ENCODE data around the gene TRIO.

Gene TRIO

GRCh38 chr5:14440223-14440581 lies 297.1 kb downstream of the TRIO start:
- no peaks in the 10 kb centered on the region for H3K9me3 ChIP-seq (ENCODE audit: control insufficient read depth, insufficient read depth, low read length)
- peaks cover 6% of the 10 kb centered on the region for H3K4me1 ChIP-seq (ENCODE audit: insufficient read depth, low read length)
- no peak overlapping the region for H3K9ac ChIP-seq (ENCODE audit: low read depth, low read length)
- no peaks in the 10 kb centered on the region; the same call in 1 of the 2 replicates for H3K36me3 ChIP-seq (ENCODE audit: insufficient read depth, low read length)

- Histone ChIP-seq H3K9ac (ENCODE audit: low read depth, low read length) (no peak overlapping the region), H3K36me3 (ENCODE audit: insufficient read depth, low read length) (no peaks in the 10 kb centered on the region; the same call in 1 of the 2 replicates), H3K4me1 (ENCODE audit: insufficient read depth, low read length) (peaks cover 12% of the 10 kb centered on the region)
Observed at GRCh38 chr5:14440582-14441431, 297.7 kb downstream of the TRIO start.

GRCh38 chr5:14441641-14442040 lies 298.5 kb downstream of the TRIO start:
- Histone ChIP-seq H3K4me1 (ENCODE audit: insufficient read depth, low read length) (peaks cover 21% of the 10 kb centered on the region), H3K9ac (ENCODE audit: low read depth, low read length) (no peak overlapping the region), H3K9me3 (ENCODE audit: control insufficient read depth, insufficient read depth, low read length) (no peaks in the 10 kb centered on the region), H3K36me3 (ENCODE audit: insufficient read depth, low read length) (no peaks in the 10 kb centered on the region; the same call in 1 of the 2 replicates)

More at GRCh38 chr5:14440582-14441431, 297.7 kb downstream of the TRIO start:
- H3K9me3 ChIP-seq (ENCODE audit: control insufficient read depth, insufficient read depth, low read length): no peaks in the 10 kb centered on the region

- H3K36me3 ChIP-seq (ENCODE audit: insufficient read depth, low read length): no peaks in the 10 kb centered on the region; the same call in 1 of the 2 replicates
- H3K4me1 ChIP-seq (ENCODE audit: insufficient read depth, low read length): peaks cover 21% of the 10 kb centered on the region
- no peak overlapping the region for H3K9ac ChIP-seq (ENCODE audit: low read depth, low read length)
Observed at GRCh38 chr5:14442536-14442935, 299.4 kb downstream of the TRIO start.

GRCh38 chr5:14443671-14444093 lies 300.5 kb downstream of the TRIO start:
- Histone ChIP-seq H3K9ac (ENCODE audit: low read depth, low read length) (no peak overlapping the region), H3K36me3 (ENCODE audit: insufficient read depth, low read length) (no peaks in the 10 kb centered on the region; the same call in 1 of the 2 replicates), H3K4me1 (ENCODE audit: insufficient read depth, low read length) (peaks cover 21% of the 10 kb centered on the region), H3K9me3 (ENCODE audit: control insufficient read depth, insufficient read depth, low read length) (no peaks in the 10 kb centered on the region)

More at GRCh38 chr5:14442536-14442935, 299.4 kb downstream of the TRIO start:
- no peaks in the 10 kb centered on the region for H3K9me3 ChIP-seq (ENCODE audit: control insufficient read depth, insufficient read depth, low read length)

- H3K9me3 ChIP-seq (ENCODE audit: control insufficient read depth, insufficient read depth, low read length): no peaks in the 10 kb centered on the region
- peaks cover 21% of the 10 kb centered on the region for H3K4me1 ChIP-seq (ENCODE audit: insufficient read depth, low read length)
- peaks cover under 1% of the 10 kb centered on the region; the same call in 1 of the 2 replicates for H3K36me3 ChIP-seq (ENCODE audit: insufficient read depth, low read length)
- H3K9ac ChIP-seq (ENCODE audit: low read depth, low read length): no peak overlapping the region
Observed at GRCh38 chr5:14444161-14444560, 301.0 kb downstream of the TRIO start.

- Histone ChIP-seq H3K36me3 (ENCODE audit: insufficient read depth, low read length) (peaks cover 5% of the 10 kb centered on the region; the same call in 1 of the 2 replicates), H3K9me3 (ENCODE audit: control insufficient read depth, insufficient read depth, low read length) (no peaks in the 10 kb centered on the region), H3K9ac (ENCODE audit: low read depth, low read length) (no peak overlapping the region), H3K4me1 (ENCODE audit: insufficient read depth, low read length) (peaks cover 21% of the 10 kb centered on the region)
Observed at GRCh38 chr5:14445013-14445412, 301.9 kb downstream of the TRIO start.

- H3K4me1 ChIP-seq (ENCODE audit: insufficient read depth, low read length): peaks cover 21% of the 10 kb centered on the region
- peak overlapping the region; percentile 14; the same call in 1 of the 2 replicates for H3K9ac ChIP-seq (ENCODE audit: low read depth, low read length)
- peaks cover 5% of the 10 kb centered on the region; the same call in 1 of the 2 replicates for H3K36me3 ChIP-seq (ENCODE audit: insufficient read depth, low read length)
- H3K9me3 ChIP-seq (ENCODE audit: control insufficient read depth, insufficient read depth, low read length): no peaks in the 10 kb centered on the region
Observed at GRCh38 chr5:14445576-14446290, 302.6 kb downstream of the TRIO start.

- H3K4me1 ChIP-seq (ENCODE audit: insufficient read depth, low read length): peaks cover 24% of the 10 kb centered on the region
- no peaks in the 10 kb centered on the region for H3K9me3 ChIP-seq (ENCODE audit: control insufficient read depth, insufficient read depth, low read length)
- peaks cover 7% of the 10 kb centered on the region; the same call in 1 of the 2 replicates for H3K36me3 ChIP-seq (ENCODE audit: insufficient read depth, low read length)
- no peak overlapping the region for H3K9ac ChIP-seq (ENCODE audit: low read depth, low read length)
Observed at GRCh38 chr5:14447958-14448911, 305.1 kb downstream of the TRIO start.

GRCh38 chr5:14449052-14449661 lies 306.0 kb downstream of the TRIO start:
- Histone ChIP-seq H3K36me3 (ENCODE audit: insufficient read depth, low read length) (peaks cover 7% of the 10 kb centered on the region; the same call in 1 of the 2 replicates), H3K9me3 (ENCODE audit: control insufficient read depth, insufficient read depth, low read length) (no peaks in the 10 kb centered on the region), H3K4me1 (ENCODE audit: insufficient read depth, low read length) (peaks cover 24% of the 10 kb centered on the region), H3K9ac (ENCODE audit: low read depth, low read length) (no peak overlapping the region)

- no peak overlapping the region for H3K9ac ChIP-seq (ENCODE audit: low read depth, low read length)
- peaks cover 7% of the 10 kb centered on the region; the same call in 1 of the 2 replicates for H3K36me3 ChIP-seq (ENCODE audit: insufficient read depth, low read length)
- peaks cover 18% of the 10 kb centered on the region for H3K4me1 ChIP-seq (ENCODE audit: insufficient read depth, low read length)
- H3K9me3 ChIP-seq (ENCODE audit: control insufficient read depth, insufficient read depth, low read length): no peaks in the 10 kb centered on the region
Observed at GRCh38 chr5:14450018-14450524, 306.9 kb downstream of the TRIO start.

- Histone ChIP-seq H3K9me3 (ENCODE audit: control insufficient read depth, insufficient read depth, low read length) (no peaks in the 10 kb centered on the region), H3K4me1 (ENCODE audit: insufficient read depth, low read length) (peaks cover 12% of the 10 kb centered on the region), H3K36me3 (ENCODE audit: insufficient read depth, low read length) (peaks cover 7% of the 10 kb centered on the region; the same call in 1 of the 2 replicates), H3K9ac (ENCODE audit: low read depth, low read length) (no peak overlapping the region)
Observed at GRCh38 chr5:14450742-14451141, 307.6 kb downstream of the TRIO start.

GRCh38 chr5:14451871-14452270 lies 308.7 kb downstream of the TRIO start:
- Histone ChIP-seq H3K4me1 (ENCODE audit: insufficient read depth, low read length) (peaks cover 3% of the 10 kb centered on the region; the same call in 1 of the 2 replicates), H3K9ac (ENCODE audit: low read depth, low read length) (no peak overlapping the region), H3K9me3 (ENCODE audit: control insufficient read depth, insufficient read depth, low read length) (no peaks in the 10 kb centered on the region), H3K36me3 (ENCODE audit: insufficient read depth, low read length) (peaks cover 7% of the 10 kb centered on the region; the same call in 1 of the 2 replicates)
